NCI-H2107 (cell line): ENCODE results near the gene GNAI3.

Source experiments
- DNase-seq: peaks from one replicate; lab custom pipeline; 2025; lab: John Stamatoyannopoulos, UW

GNAI3 gene

DNA sequence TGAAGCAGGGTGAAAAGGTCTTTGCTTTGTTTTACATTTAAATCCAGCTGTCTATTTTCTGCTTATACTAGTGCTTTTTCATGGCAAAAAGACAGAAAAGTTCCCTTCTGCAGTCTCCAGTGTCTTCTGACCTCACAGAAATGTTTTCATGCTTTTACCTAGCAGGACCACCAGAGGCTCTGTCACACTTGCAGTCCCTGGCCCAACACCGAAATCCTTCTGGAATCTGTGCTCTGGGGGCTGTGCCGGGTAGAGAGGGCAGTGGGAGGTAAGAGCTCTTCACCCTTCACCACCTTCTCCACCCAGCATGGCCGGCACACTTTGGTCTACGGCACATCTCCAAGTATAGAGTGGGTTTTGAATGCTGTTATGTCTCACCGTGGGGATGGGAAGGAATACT lies 50.2 kb downstream of the GNAI3 start:
- no peak for DNase-seq

DNA sequence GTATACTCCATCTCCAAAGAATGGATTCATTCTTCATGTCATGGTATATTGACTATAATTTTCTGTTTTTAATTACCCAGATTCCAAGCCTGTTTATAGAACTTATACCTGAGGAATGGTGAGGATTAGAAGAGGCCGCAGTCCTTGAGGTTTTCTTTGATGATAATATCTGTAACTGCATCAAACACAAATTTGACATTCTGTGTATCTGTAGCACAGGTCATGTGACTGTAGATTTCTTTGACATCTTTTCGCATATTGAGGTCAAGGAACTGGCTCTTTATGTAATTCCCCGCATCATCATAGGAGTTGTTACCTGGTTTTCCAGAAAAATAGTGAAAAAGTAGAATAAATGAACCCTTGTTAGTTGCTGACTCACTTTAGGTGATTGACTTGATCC lies 54.8 kb downstream of the GNAI3 start:
- no peak for DNase-seq

DNA sequence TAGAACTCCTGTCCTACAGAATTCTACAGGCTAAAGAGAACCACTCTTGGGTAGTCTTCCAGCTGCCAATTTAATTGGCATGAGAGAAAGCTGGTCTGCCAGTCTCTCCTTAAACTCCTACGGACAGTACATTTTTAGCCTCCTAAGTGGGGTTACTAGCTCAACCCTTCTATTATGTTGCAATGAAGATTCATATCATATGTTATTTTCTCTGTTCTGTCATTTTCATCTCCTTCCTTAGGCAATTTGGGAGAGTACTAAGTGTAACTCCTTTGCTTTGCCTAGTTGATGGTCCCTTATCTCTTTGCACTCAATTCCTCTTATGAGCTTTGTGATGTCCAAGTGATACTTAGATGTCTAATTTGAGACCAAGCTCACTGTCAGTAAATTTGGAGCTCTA lies 57.0 kb downstream of the GNAI3 start:
- no peak for DNase-seq

DNA sequence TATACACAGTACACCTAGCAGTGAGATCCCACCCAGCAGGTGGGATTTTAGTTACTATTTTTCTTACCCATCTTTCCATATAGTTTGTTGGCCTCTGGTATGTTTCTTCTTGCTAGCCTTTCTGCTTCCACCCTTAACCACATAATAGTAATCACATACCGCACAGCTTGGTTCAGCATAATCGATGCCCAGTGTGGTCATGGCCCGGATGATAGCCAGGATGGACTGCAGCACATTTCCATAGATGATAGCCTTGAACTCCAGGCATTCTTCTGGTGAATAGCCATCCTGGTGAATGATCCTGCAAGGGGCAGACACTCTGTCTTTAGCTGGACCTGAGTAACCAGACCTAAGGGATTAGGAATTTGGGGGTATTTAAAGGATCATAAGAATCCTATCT lies 61.5 kb downstream of the GNAI3 start:
- no peak for DNase-seq

DNA sequence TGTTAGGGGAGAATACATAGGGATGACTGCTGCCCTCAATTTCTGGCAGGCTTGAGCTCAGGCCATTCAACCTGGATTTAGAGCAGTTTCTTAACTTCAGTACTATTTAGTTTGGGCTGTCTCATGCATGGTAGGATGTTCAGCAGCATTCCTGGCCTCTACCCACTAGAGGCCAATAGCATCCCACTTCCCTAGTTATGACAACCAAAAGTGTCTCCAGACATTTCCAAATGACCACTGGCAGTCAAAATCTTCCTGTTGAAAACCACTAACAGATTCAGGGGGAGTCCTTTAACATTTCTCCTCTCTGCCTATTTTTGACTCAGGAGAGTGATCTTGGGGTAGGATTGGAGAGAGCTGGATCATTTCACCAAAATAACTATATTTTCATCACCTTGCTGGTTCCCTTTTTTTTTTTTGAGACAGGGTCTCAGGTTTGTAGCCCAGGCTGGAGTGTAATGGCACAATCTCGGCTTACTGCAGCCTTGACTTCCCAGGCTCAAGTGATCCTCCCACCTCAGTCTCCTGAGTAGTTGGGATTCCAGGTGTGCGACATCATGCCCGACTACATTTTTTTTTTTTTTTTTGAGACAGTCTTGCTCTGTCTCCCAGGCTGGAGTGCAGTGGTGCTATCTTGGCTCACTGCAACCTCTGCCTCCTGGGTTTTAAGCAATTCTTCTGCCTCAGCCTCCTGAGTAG lies 62.3 kb downstream of the GNAI3 start:
- DNase-seq: no peak

DNA sequence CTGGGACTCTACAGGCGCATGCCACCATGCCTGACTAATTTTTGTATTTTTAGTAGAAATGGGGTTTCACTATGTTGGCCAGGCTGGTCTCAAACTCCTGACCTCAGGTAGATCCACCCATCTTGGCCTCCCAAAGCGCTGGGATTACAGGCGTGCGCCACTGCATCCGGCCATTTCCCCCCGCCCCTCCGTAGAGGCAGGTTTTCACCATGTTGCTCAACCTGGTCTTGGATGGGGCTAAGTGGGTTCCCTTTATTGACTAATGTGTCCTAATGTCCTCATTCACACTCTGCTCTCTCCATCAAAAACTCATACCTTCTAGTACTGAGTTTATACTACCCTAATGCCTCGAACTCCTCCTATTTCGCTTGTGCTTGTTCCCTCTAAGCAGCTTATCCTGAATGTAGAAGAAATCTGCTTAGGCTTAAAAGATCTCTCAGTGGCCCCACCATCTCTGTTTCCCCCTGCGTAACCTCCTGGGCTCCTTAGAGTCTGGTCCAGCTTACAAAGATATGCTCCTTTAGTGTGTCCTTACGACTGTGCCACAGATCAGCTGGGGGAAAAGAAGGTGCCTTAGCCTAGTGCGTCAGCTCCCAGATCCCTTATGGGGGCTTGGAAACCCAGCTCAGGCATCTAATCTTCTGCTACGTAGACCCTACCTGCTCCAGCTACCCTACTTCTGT lies 63.0 kb downstream of the GNAI3 start:
- DNase-seq: no peak

DNA sequence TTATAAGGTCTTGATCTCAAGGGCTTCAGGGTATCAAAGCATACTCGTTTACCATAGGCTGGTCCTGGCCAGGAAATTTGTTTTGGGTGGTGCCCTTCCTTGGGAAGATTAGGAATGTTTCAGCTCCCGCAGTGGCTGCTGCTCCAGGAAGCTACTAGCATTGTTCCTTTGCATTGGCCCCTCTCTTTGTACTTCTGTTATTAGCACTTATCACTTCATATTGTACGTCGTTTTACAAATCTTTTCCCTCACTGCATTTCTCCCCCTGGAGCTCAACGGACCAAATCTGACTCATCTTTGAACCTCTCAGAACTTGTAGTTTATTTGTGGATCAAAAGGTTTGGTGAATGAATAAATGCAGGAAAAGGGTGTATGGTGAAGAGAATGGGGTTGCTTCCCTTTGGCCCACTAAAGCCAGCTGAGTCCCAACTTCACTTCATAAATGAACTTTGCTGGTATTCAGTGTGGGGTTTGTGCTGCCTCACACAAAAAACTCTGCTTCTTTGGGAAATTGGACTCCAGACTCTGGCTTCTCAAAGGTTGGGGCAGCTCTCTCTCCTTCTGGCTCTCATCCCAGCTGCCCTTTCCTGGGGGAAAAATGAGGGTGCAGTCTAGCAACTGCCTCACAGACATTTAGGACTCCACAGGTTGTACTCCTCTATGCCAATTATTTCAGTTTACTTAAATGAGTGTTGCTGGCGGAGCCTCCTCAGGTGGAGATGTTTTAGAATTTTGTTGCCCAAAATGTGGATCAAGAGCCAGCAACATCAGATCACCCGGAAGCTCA lies 65.1 kb downstream of the GNAI3 start:
- DNase-seq: no peak

DNA sequence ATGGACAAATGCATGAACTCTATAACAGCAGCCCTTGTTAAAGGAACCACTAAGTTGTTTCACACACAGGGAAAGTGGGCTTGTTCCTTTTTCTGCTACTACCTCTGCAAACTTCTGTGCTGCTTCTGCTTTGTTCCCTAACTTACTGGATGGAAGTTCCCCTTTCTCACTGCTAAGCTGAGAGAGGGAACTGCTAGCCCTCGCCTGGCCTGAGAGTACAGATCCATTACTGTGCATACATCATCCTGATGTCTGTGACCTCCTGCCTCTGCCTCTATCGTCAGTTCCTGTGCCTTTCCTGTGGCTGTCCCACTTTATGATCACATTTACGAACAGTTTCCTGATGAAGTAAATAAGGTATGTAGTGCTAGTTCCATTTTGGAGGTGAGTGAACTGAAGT lies 67.5 kb downstream of the GNAI3 start:
- no peak for DNase-seq

DNA sequence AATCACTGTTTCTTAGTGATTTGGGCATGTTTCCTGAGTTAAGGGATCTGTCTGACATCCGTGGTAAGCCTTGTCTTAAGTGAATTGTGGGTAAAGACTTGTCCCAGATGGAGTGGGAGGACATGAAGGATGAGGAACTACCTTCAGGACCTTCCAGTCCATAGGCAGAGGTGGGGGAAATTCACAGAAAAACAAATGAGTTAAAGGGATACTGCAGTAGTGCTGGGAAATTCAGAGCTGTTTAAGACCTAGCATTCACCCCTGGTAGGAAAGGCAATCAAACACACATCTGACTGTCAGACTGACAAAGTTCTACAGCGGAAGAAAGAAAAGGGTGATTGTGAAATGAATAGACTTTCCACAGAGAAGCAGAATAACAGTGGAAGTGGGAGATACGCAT lies 68.0 kb downstream of the GNAI3 start:
- DNase-seq: no peak

DNA sequence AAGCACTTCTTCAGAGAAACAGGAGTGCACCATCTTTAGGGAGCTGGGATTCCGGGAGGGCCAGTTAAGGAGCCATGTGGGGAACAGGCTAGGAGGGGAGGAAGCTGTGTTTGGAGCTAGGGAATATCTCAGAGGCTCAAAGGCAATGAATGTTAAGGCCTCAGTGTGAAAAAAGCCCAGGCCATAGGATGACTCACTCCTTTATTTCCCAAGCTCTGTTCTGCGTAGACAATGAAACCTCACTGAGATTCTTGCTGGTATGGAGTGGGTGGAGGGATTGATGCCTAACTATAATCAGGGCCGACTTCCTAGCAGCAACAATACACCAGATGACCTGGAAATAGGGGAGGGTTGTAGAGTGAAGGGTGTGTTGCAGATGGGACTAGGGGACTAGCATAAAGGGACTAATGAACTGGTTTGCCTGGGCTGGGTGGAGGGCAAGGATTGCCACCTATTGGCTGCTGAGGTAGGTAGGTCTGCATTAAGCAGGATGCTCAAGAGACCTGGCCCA lies 68.9 kb downstream of the GNAI3 start:
- DNase-seq: no peak

DNA sequence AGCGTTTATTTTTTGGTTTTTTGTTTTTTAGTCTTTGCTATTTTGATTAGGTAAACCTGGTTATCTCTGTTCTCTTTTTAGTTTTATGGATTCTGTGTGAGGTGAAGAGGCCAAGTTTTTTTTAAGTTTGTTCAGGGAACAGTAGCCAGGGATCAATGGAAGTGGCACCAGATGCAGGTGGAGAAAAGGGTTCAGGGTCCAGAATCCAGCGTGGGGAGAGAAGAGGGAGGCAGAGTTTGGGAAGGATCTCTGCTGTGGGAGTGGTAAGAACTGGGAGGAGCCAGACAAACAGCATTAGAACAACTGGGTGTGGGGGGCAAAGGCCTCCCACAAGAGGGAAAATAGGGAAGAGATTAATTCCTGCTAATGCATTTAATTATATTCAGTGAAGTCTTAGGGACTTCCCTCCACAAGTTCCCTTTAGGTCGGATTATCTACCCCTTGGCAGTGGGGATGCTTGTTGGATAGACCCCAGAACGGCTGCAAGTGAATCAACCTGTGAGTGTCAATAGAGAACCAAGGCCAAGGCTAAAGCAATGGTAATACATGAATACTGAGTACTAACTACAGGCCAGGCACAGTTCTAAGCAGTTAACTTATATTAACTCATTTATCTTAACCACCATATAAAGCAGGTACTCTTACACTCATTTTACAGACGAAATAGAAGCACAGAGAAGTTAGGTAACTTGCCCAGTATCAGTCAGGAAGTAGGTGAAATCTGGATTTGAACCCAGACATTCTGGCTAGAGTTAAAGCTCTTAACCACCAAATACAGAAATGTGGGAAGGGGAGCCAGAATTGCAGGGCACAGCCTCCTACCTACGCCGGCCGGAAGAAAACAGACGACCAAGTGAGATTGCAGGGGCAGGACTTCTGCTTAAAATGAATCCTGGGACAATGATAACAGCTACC lies 70.5 kb downstream of the GNAI3 start:
- no peak for DNase-seq

DNA sequence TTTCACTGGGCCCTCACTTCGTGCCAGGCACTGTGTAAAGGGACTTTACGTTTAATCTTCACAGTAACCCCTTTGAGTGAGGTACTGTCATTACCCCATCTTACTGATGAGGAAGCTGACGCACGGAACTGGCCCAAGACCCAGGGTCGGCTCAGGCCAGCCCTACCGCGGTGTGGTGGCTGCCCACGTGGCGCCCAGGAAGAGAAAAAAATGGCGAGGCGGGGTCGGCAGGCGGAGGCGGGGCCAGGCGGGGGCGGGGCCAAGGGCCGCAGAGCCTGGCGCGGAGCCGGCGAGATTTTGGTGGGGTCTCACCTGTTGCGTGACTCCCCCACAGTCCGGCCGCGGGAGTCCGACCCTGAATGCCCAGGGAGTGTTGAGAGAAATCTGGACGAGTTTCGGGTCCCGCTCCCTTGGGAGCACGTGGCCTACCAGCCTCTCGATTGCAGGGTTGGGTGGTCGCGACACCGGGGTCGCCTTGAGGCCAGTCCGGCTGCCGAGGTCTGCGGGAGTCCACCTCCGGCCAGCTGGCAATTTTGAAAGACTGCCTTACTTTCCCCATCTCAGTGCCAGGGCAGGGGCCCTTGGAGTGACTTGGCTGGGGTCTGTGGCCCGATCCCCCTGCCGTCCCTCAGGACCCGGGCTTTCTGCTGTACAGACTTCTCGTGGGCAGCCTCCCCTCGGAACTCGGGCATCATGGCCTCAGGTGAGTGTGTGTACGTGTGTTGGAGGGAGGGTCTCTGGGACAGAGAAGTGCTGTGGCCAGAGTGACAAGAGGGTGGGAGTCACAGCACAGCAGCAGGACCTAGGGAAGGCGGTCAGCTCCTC lies 71.4 kb downstream of the GNAI3 start, which contains the start of the genes AMPD2 and GNAT2:
TSS of gene AMPD2 (plus strand) at position 262 of the 825 bp plus-strand sequence. CDS start 1,339 bp downstream, outside the sequence.
TSS of gene GNAT2 (minus strand) at position 41 of the 825 bp plus-strand sequence. CDS start 6,746 bp downstream, outside the sequence.
- no peak for DNase-seq

DNA sequence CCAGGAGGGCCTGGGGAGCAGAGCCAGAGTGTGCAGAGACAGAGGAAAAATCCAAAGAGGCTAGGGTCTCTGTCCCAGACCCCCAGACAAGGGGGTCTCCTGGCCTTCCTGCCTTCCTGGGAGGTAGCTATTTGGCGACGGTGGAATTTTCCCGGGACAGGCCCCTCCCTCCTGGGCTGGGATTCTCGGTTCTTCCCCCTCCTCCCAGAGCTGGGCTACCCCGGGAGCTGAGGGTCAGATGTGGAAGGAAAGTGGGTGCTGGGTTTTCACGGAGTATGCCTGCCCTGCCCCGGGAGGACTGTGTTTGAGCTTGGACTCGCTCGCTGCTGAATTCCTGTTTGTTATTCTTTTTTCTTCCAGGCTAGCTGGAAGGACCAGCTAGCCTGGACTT lies 72.0 kb downstream of the GNAI3 start:
- DNase-seq: no peak

DNA sequence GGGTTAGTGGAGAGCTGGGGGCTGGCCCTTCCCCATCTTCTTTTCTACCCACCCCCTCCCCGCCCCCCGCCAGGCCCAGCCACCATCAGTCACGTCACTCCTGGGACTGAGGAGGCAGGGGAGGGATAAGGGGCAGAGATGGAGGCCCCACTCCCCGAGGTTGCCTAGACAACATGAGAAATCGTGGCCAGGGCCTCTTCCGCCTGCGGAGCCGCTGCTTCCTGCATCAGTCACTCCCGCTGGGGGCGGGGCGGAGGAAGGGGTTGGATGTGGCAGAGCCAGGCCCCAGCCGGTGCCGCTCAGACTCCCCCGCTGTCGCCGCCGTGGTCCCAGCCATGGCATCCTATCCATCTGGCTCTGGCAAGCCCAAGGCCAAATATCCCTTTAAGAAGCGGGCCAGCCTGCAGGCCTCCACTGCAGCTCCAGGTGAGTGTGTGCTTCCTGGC lies 72.4 kb downstream of the GNAI3 start:
- DNase-seq: peak; percentile 80

DNA sequence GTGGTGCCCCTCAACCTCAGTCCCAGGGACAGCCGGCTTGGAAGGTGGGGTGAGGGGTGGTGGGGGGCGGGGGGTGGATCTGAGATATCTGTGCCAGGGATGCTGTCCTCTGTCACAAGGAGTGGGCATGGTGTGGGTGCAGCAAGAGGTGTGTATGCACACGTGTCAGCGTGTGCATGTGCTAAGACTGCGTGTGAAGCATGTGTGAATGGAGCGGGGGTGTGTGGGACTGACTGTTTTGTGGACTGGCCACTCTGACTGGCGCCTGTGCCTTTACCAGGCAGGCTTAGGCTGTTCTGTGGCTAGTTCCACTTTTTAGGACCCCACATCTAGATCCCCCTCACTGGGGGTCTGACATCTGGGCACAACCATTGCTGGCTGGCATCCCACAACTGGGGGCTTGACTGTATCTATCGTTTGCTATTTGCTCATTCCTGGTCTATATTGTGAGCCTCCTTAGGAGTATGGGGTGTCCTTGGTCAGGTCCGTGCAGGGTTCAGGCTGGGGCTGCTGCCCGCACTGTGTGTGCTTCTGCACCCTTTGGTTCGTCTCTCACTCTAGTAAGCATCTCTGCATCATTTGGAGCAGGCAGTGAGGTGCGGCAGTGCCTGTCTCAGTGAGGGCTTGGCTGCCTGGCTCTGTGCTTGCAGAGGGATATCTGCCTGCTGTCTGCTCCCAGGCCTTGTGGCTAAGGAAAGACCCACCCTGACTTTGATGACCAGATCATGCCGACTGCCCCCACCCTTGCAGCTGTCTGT lies 73.1 kb downstream of the GNAI3 start:
- no peak for DNase-seq

DNA sequence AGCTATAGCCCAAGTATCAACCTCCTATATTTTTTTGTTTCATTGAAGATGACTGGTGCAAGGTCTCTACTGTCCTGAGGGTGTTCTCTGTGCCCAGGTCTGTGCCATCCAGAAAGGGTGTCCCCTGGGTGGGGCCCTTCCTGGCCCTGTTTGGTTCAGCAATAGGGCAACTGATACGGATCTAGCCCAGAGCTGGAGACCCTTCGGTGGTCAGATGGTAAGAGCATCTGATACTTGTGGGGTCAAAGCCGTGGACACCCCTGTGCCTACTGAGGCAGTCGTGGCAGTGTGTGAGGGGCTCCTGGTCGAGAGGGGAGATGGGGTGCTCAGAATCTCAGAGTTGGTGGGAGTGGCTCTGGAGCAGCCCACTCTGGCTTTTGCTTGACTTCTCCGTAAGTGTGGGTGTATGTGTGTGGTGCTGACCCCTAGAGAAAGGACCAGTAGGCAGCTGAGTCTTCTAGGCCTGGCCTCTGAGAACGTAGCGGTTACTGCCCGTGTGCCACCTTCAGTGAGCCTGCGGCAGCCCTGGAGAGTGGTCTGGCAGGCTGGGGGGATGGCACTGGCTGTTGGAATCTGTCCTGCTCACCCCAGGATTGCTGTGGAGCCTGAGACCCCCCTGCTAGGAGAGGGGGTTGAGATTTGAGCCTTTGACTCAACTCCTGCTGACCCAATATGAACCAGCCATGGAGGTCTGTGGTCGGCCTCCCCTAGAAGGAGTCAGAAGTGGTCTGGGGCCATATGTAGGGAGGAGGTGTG lies 73.9 kb downstream of the GNAI3 start:
- no peak for DNase-seq

DNA sequence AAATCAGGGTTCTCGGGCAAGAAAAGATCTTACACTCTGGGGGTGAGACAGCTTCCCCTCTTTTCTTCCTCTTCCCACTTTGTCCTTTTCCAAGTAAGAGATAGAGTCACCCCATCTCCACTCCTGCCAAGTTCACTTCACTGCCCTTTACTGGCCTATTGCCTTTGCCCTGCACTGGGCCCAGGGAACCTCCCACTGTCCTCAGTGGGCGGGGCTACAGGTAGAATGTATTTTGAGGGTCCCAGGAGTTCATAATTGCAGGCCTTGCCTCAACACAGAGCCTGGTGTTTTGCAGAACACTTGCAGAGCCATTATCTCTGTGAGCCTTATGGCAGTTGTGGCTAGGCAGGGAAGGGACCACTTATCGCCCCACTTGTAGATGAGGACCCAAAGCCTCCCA lies 74.5 kb downstream of the GNAI3 start:
- DNase-seq: no peak

DNA sequence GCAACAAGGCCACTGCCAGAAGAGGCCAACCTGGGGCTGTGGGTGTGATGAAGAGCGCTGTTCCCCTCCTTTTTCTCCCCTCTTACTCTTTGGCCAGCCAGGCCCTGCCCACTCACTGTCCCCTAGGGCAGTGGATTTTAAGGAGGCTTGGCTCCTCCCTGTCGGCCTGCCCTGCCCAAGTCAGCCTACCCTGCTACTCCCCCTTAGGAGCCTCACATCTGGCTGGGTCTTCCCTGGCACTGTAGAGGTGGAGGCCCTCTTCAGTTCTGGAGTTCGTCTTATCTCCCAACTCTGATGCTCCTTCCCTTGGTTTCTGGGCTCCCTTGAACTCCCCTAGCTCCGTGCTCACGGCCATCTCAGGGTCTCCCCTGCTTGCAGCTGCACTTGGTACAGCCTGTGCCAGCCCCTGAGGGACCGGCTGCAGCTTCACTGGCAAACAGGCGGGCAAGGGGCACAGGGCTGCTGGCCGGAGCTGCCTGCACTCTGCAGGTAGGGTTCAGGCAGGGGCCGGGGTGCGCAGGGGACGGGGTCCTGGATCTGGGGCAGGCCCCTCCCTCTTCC lies 75.3 kb downstream of the GNAI3 start:
- DNase-seq: no peak
